Activated CD4-positive, alpha-beta T cell treated with anti-CD3 and anti-CD28 coated beads for 36 hours (primary cell): ENCODE measurements around the gene CDK5R1. TPM values are rescaled to one million over a fixed set of nuclear protein-coding genes. Genes with fewer than 3 reads are reported as not detected.

Experiments
- total RNA-seq, 2 experiments: library from RNA; stranded (reverse); gene quantifications; one replicate each; pipeline ENCODE4 v1.2.3, GENCODE V29; 2021

CDK5R1 gene
- total RNA-seq, 2 experiments from 2014 or later: 15.3 to 15.4 TPM

Other genes starting within 250 kb of the CDK5R1 start
- under 1 TPM in 1 of 2 experiments, not detected in 1; 0.09 TPM for gene RHBDL3, start 221.2 kb upstream of the CDK5R1 start, total RNA-seq
- gene C17orf75, start 144.8 kb upstream of the CDK5R1 start, total RNA-seq: 10 to 100 TPM; 21.9 to 34.0 TPM
- 100 to 1,000 TPM; 197 to 231 TPM for gene ZNF207, start 136.8 kb upstream of the CDK5R1 start, total RNA-seq
- 100 to 1,000 TPM; 109 to 135 TPM for gene PSMD11, start 42.5 kb upstream of the CDK5R1 start, total RNA-seq